Measurements from ENCODE around the gene SLC39A6.

DNA sequence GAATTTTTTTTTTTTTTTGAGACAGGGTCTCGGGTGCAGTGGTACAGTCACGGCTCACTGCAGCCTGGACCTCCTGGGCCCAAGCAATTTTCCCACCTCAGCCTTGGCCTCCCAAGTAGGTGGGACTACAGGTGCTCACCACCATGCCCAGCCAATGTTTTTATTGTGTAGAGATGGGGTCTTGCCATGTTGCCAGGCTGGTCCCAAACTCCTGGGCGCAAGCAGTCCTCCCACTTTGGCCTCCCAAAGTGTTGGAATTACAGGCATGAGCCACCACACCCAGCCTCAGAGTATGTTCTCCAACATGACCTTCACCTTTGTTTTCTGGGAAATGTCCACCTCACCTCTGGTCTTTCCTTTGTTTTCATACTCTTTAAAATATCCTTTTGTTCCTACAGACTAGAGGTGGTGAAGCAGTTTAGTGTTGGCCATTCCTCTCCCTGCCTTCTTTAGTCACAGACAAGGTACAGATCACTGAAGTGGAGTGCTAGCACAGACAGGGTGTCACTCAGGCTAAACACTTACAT is 38.6 kb upstream of the SLC39A6 start:
- TF ChIP-seq, protein P1, sequence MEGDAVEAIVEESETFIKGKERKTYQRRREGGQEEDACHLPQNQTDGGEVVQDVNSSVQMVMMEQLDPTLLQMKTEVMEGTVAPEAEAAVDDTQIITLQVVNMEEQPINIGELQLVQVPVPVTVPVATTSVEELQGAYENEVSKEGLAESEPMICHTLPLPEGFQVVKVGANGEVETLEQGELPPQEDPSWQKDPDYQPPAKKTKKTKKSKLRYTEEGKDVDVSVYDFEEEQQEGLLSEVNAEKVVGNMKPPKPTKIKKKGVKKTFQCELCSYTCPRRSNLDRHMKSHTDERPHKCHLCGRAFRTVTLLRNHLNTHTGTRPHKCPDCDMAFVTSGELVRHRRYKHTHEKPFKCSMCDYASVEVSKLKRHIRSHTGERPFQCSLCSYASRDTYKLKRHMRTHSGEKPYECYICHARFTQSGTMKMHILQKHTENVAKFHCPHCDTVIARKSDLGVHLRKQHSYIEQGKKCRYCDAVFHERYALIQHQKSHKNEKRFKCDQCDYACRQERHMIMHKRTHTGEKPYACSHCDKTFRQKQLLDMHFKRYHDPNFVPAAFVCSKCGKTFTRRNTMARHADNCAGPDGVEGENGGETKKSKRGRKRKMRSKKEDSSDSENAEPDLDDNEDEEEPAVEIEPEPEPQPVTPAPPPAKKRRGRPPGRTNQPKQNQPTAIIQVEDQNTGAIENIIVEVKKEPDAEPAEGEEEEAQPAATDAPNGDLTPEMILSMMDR (IDR thresholded peaks at IDR 0.05; ENCODE audit: insufficient read depth, low read depth, low read length), result no peak
- TF ChIP-seq EZH2 (IDR thresholded peaks at IDR 0.05; ENCODE audit: insufficient read depth, low read length), result no peak

All from astrocyte (in vitro differentiated cells and primary cell).